Activated naive CD4-positive, alpha-beta T cell (primary cell): ENCODE results near the gene SUSD2.
"Not testable (repeated sequence)": the region's sequence is repeated elsewhere in the genome, so short reads cannot be mapped to it uniquely, and the experiment has no call there.

Source experiments
- DNase-seq, 4 experiments: peaks; one replicate each; lab custom pipeline; 2025; lab: John Stamatoyannopoulos, UW

SUSD2 gene

GRCh38 chr22:24181088-24181995, at the start of gene SUSD2:
Gene SUSD2 (plus strand): TSS chr22:24181487. CDS start chr22:24181520, 33 bp downstream.
- no peak for DNase-seq

DNA sequence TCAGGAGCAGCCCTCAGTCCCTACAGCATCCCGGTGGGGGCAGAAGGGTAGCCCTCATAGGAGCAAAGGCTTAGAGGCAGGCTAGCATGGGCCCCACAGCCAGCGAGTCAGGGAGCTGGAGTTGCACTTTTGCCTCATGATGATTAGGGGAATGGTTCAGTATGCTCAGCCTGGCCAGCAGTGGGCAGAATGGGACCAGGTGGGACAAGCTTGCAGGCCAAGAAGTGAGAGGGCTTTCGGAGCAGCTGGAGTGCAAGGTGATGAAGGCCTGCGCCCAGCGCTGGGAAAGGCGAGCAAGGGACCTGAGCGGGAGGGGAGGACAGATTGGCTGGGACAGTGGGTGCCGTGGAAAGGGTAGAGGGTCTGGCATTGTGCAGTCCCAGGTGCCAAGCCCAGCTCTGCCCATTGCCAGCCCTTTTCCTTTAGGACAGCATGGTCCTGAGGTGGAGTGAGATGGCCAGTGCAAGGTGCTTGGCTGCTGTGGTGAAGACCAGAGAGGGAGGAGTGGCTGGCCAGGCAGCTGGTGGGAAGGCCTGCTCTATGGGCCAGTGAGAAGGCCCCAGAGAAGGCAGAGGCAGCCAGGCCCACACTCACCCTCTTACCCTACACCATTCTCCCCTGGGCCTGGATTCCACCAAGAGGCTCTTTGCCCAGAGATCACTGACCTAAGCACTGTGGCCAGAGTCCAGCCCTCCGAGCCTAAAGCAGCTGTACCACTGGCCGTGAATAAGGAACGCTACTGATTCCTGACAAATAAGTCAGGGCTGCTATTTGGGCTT, 47.9 kb upstream of the SUSD2 start:
- peak in 2 of 4 experiments; percentile 15 to 32 for DNase-seq

GRCh38 chr22:24134090-24134846, 47.0 kb upstream of the SUSD2 start:
- peak in 3 of 4 experiments; percentile 39 to 85 (median 85) for DNase-seq

- DNase-seq: not testable (repeated sequence)
These were observed 44.8 kb upstream of the SUSD2 start for GRCh38 chr22:24136533-24136932.

- no peak for DNase-seq
These were observed 43.7 kb upstream of the SUSD2 start for GRCh38 chr22:24137595-24137994.

DNA sequence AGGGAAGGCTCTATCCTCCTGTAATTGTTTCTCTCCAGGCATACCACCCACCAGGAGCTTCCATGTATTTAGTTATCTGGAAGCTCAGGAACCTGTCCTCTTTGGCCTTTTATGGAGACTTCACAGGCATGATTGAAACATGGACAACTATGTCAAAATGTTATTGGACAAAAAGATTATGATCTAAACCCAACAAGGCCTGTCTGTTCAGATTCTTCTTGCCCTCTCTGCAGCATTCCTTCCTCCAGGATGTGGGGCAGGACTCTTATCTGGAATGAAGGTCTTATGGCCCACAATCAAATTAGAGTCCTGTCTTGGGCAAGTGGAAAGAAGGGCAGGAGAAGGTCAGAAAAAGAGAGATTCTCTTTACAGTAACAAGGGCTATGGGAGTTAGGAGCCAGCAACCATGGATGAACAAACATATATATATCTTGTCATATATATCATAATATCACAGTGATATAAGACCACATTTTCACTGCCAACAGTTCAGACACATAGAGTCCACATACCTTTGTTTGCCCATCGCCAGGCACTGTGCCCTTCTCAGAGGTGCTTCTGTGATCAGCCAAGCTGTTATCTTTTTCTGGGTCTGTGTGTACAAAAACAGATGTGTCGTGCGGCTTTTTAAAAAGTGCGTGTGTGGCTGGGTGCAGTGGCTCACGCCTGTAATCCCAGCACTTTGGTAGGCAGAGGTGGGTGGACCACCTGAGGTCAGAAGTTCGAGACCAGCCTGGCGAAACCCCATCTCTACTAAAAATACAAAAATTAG, 42.5 kb upstream of the SUSD2 start:
- no peak for DNase-seq

GRCh38 chr22:24140357-24140756, 40.9 kb upstream of the SUSD2 start:
- no peak for DNase-seq

DNA sequence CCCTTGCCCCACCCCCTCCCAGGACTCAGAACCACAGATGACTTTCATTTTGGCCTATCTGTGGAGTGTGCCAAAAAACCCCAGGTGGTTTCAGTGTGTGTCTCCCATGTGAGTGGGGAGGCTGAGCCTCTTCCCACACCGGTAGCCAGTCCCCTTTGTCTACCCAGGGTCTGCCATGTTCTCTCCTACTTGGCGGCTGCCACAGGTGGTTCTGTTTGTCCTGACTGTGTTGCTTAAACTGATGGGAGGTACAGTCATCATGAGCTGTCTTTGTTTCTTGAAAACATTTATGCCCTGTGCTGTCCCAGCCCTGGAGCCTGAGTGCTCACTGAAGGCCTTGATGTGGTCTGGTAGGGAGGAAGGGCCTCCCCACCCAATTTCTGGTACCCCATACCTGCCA, 39.7 kb upstream of the SUSD2 start:
- peak in 1 of 4 experiments; percentile 17 for DNase-seq

DNA sequence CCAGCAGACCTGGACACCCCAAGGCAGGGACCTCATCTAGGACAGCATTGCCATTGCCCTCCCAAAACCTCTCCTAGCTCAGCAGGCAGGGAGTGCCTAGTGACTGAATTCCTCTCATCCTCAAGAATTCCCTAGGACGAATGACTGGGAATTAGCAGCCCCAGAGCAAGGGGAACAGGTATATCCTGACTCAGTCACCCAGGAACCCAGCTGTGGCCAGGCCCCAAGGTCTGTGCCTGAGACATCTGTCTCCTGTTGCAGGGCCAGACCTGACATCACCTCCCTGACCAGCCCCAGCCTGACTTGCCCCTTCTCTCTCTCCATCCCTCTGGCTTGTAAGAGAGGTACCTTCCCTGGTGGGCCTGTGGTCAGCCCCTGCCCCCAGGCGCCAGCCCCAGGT, 39.0 kb upstream of the SUSD2 start:
- no peak for DNase-seq

GRCh38 chr22:24142831-24143230, 38.5 kb upstream of the SUSD2 start:
- DNase-seq: no peak

- DNase-seq: no peak
These were observed 37.1 kb upstream of the SUSD2 start for GRCh38 chr22:24144056-24144777.

GRCh38 chr22:24144778-24145085, 36.6 kb upstream of the SUSD2 start:
- no peak for DNase-seq

DNA sequence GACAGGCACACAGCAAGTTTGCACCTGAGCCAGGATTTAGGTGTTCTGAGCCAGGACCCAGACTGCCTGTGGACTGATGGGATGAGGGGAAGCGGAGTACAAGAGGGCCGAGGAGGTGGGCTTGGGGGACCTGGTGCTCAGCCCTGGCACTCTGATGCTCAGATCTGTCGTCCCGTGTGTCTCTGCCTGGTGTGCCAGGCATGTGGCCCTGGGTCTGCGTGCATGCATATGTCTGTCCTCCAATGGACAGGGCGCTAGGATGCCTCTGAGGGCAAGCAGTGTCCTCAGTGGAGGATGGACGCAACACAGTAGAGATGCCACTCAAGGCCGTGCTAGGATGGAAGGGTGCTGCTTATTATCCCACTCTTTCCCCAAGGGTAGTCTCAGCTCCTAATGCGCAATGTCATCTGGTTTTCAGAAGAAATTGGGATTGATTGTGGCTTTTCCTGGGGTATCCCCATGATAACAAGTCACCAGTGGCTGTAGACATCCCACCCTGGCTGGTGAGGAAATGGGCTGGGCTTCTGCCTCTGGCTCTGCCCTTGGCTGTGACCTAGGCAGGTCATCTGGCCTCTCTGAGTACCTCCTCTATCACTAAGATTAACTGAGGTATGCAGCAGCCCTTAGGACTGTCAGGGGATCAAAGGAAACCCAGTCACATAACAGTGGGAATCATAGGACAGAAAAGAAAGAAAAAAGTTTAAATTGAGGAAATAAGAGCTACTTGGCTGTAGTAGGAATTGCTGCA, 35.7 kb upstream of the SUSD2 start:
- DNase-seq: no peak

DNA sequence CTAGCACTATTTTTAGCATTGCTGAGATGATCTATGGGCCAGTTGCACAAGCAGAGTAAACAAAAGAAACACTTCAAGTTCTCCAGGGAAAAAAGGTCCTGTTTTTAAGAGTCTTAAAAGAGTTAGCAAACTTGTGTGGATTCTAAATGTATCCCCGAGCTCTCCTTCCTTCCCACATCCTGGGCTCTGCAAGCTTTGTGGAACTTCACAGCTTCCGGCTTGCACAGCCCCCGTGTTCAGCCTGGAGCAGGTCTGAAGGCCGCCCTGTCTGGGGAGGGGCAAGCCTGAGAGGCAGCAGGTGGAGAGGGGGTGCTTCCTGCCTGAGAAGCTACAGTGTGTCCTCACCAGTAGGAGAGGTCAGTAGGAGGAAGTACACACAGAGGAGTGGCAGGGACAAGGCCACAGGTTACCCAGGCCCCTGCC, 35.1 kb upstream of the SUSD2 start:
- peak in 1 of 4 experiments; percentile 30 for DNase-seq

GRCh38 chr22:24146791-24147353, 34.4 kb upstream of the SUSD2 start:
- no peak for DNase-seq

DNA sequence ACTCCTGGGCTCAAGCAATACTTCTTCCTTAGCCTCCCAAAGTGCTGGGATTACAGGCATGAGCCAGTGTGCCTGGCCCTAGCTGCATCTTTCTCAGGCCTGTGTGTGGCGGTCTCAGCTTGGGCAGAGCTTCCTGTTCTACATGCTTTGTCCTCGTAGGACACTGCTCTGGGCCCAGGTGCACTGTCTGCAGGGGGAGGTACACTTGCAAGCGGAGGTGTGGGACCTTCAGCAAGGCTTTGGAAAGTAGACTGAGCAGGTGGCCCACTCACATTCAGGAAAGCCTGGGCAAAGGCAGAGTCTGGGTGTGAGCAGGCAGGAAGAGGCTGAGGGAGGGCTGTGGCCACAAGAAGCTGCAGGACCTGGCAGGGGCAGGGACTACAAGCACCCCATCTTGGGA, 33.6 kb upstream of the SUSD2 start:
- no peak for DNase-seq

DNA sequence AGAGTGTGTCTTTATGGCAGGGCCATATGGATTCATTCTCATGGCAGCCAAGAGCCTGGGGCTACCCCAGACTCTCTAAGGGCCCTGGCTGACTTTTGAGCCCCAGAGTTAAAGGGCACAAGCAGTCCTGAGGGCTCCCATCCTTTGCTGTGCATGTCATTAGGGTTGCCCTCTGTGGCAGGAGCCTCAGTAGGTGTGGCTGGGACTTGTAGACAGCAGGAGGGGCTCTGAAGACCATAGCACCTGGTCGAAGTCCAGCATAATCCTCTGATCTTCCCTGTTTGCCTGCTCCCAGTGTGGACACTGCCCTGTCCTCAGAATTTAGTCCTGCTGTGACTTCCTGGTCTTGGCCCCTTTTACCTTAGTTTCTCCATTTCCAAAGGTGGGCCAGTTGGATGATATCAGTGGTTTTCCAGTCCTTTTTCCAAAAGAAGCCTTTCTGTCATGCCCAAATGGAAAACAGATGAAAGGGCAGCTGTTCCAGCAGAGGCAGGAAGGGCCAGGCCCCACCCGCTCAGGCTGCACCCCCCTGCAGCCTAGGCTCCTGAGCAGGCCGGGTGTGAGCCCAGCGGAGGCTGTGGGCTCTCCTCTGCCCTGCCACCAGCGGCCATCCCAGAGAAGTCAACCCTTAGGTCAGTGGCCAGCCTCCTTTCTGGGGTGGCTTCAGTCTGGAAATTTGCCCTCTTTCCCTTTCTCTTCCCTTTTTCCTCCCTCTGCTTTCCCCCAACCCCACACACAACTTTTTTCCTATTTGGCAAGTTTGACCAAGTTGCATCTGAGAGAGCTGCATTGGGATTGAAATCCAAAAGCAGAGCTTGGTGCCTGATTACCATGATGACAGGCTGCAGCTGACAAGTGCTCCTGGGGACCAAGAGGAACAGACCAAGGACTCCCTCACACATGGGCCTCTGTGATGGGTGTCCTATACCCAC, 32.8 kb upstream of the SUSD2 start:
- DNase-seq: no peak

DNA sequence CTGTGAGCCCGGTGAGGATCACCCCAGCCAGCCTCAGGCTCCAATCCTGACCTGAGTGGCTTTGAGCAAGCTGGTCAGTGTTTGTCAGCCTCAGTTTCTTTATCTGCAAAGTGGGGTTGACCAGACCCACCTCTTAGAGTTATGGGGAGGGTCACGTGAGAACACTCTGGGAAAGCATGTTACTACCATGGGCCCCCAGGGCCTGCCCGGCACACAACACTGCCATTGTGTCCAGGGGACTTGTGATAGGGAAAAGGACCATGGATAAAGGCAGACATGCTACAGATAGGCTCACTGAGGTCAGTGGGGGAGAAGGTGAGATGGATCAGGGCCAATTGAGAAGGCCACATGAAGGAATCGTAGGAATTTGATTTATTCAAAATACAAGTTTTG, 32.1 kb upstream of the SUSD2 start:
- DNase-seq: no peak

- peak in 2 of 4 experiments; percentile 33 to 47 for DNase-seq
These were observed 27.9 kb upstream of the SUSD2 start for GRCh38 chr22:24153353-24153752.
